NCI-H1417 (cell line): Measurements from ENCODE around the gene ARHGAP24.
"Not testable (repeated sequence)": the region's sequence is repeated elsewhere in the genome, so short reads cannot be mapped to it uniquely, and the experiment has no call there.

Experiments
- DNase-seq, 3 experiments: peaks; one replicate each; lab custom pipeline; 2025; lab: John Stamatoyannopoulos, UW

The ARHGAP24 gene

GRCh38 chr4:85913931-85914694 is 439.2 kb downstream of the ARHGAP24 start:
- DNase-seq = no peak

GRCh38 chr4:85915570-85915969 is 440.6 kb downstream of the ARHGAP24 start:
- not testable (repeated sequence) for DNase-seq

GRCh38 chr4:85919200-85919887 is 444.4 kb downstream of the ARHGAP24 start:
- DNase-seq = peak; percentile 10 to 88 (median 56)

- no peak for DNase-seq
Observed at GRCh38 chr4:85925071-85925470, 450.1 kb downstream of the ARHGAP24 start.

- DNase-seq = no peak
Observed at GRCh38 chr4:85928775-85929591, 454.0 kb downstream of the ARHGAP24 start.

- peak; percentile 34 to 77 (median 72) for DNase-seq
Observed at GRCh38 chr4:85929961-85930665, 455.2 kb downstream of the ARHGAP24 start.

GRCh38 chr4:85932500-85933290 is 457.7 kb downstream of the ARHGAP24 start:
- peak in 1 of 3 experiments; percentile 27 for DNase-seq

- no peak for DNase-seq
Observed at GRCh38 chr4:85933291-85933640, 458.3 kb downstream of the ARHGAP24 start.

GRCh38 chr4:85937507-85937906 is 462.6 kb downstream of the ARHGAP24 start:
- no peak for DNase-seq

- no peak for DNase-seq
Observed at GRCh38 chr4:85938062-85938461, 463.1 kb downstream of the ARHGAP24 start.

- no peak for DNase-seq
Observed at GRCh38 chr4:85938902-85939301, 464.0 kb downstream of the ARHGAP24 start.

GRCh38 chr4:85939595-85939994 is 464.6 kb downstream of the ARHGAP24 start:
- DNase-seq = no peak

GRCh38 chr4:85940151-85940550 is 465.2 kb downstream of the ARHGAP24 start:
- no peak for DNase-seq

- DNase-seq = no peak
Observed at GRCh38 chr4:85942107-85942506, 467.2 kb downstream of the ARHGAP24 start.

- DNase-seq = no peak
Observed at GRCh38 chr4:85946821-85947220, 471.9 kb downstream of the ARHGAP24 start.

GRCh38 chr4:85951099-85951498 is 476.1 kb downstream of the ARHGAP24 start:
- no peak for DNase-seq

- no peak for DNase-seq
Observed at GRCh38 chr4:85952528-85952927, 477.6 kb downstream of the ARHGAP24 start.

GRCh38 chr4:85952972-85953650 is 478.2 kb downstream of the ARHGAP24 start:
- no peak for DNase-seq

- DNase-seq = no peak
Observed at GRCh38 chr4:85953651-85954018, 478.7 kb downstream of the ARHGAP24 start.

GRCh38 chr4:85955620-85956292 is 480.8 kb downstream of the ARHGAP24 start:
- no peak for DNase-seq
